Neural cell (in vitro differentiated cells): ENCODE results near the gene PLCB4. TPM values are rescaled to one million over a fixed set of nuclear protein-coding genes. Genes with fewer than 3 reads are reported as not detected.

Experiments
- H2AFZ ChIP-seq: fragments of 200-600, 300-800 bp; sonication (generic), shearing (Covaris generic); 2 replicates; pipeline ENCODE4 v1.6.0; 2014; ENCODE audit warnings: low read depth, mild to moderate bottlenecking, antibody characterized with exemption, low read length, moderate library complexity
- H3F3A ChIP-seq: fragments of 200-600 bp; shearing (Covaris generic); 2 replicates; pipeline ENCODE4 v1.6.1; 2016; ENCODE audit warnings: mild to moderate bottlenecking, moderate library complexity, mixed read lengths, antibody characterized with exemption, low read length; ENCODE audit not compliant: insufficient read depth, poor library complexity, severe bottlenecking
- H3K27ac ChIP-seq: fragments of 200-600, 300-800 bp; sonication (generic), shearing (Covaris generic); 2 replicates; pipeline ENCODE4 v1.5.1; 2014; ENCODE audit warnings: mild to moderate bottlenecking, low read length, moderate library complexity
- H3K27me3 ChIP-seq: fragments of 300-800, 200-600 bp; sonication (generic), shearing (Covaris generic); 2 replicates; pipeline ENCODE4 v1.6.0; 2014; ENCODE audit warnings: mild to moderate bottlenecking, low read depth, low read length, moderate library complexity; ENCODE audit not compliant: insufficient read depth
- H3K36me3 ChIP-seq: fragments of 300-800, 200-600 bp; sonication (generic), shearing (Covaris generic); 2 replicates; pipeline ENCODE4 v1.5.1; 2014; ENCODE audit warnings: mild to moderate bottlenecking, antibody characterized with exemption, low read length, moderate library complexity; ENCODE audit not compliant: insufficient read depth
- H3K4me2 ChIP-seq: fragments of 300-800, 200-600 bp; sonication (generic), shearing (Covaris generic); 2 replicates; pipeline ENCODE4 v1.6.0; 2014; ENCODE audit warnings: mild to moderate bottlenecking, low read length
- H3K4me3 ChIP-seq: fragments of 300-800, 200-600 bp; sonication (generic), shearing (Covaris generic); 2 replicates; pipeline ENCODE4 v1.5.1; 2014; ENCODE audit warnings: mild to moderate bottlenecking, low read length, moderate library complexity
- H3K79me2 ChIP-seq: fragments of 200-600 bp; shearing (Covaris generic); replicated peaks from 2 replicates; pipeline ENCODE4 v1.6.0; 2014; ENCODE audit warnings: mild to moderate bottlenecking, low read length, moderate library complexity; ENCODE audit not compliant: insufficient read depth
- H3K9ac ChIP-seq: fragments of 300-800, 200-600 bp; sonication (generic), shearing (Covaris generic); 2 replicates; pipeline ENCODE4 v1.6.1; 2016; ENCODE audit warnings: mild to moderate bottlenecking, low read length, mixed read lengths
- H3K9me2 ChIP-seq: fragments of 200-600 bp; shearing (Covaris generic); 2 replicates; pipeline ENCODE4 v1.6.1; 2016; ENCODE audit warnings: mild to moderate bottlenecking, low read length, mixed read lengths; ENCODE audit not compliant: insufficient read depth
- H3K9me3 ChIP-seq: fragments of 200-600, 300-800 bp; sonication (generic), shearing (Covaris generic); 2 replicates; pipeline ENCODE4 v1.6.1; 2016; ENCODE audit warnings: mild to moderate bottlenecking, mixed run types, low read length, moderate library complexity, mixed read lengths
- H4K20me1 ChIP-seq: fragments of 200-600 bp; shearing (Covaris generic); 2 replicates; pipeline ENCODE4 v1.6.1; 2016; ENCODE audit warnings: mild to moderate bottlenecking, mixed run types; ENCODE audit not compliant: insufficient read depth
- CTCF ChIP-seq: fragments of 450-650 bp; IDR thresholded peaks from 2 replicates; pipeline ENCODE4 v1.5.1; 2014; ENCODE audit warnings: antibody characterized with exemption, mild to moderate bottlenecking, moderate library complexity; ENCODE audit not compliant: poor library complexity, severe bottlenecking
- EP300 ChIP-seq: fragments of 450-650 bp; conservative IDR thresholded peaks from 2 replicates; pipeline ENCODE4 v1.6.1; 2014; ENCODE audit warnings: antibody characterized with exemption, mild to moderate bottlenecking, moderate library complexity; ENCODE audit not compliant: poor library complexity, severe bottlenecking
- EZH2 ChIP-seq: fragments of 200-600, 300-800 bp; shearing (Covaris generic), sonication (generic); IDR thresholded peaks from 2 replicates; pipeline ENCODE4 v1.6.1; 2014; ENCODE audit warnings: antibody characterized with exemption, low read length, borderline replicate concordance, mild to moderate bottlenecking; ENCODE audit not compliant: insufficient read depth, poor library complexity, severe bottlenecking
- MXI1 ChIP-seq: fragments of 450-650 bp; conservative IDR thresholded peaks from 2 replicates; pipeline ENCODE4 v1.6.1; 2014; ENCODE audit warnings: antibody characterized with exemption, mild to moderate bottlenecking; ENCODE audit not compliant: poor library complexity, severe bottlenecking
- POLR2AphosphoS5 ChIP-seq: IDR thresholded peaks from 2 replicates; pipeline ENCODE4 v1.6.1; 2012
- RAD21 ChIP-seq: fragments of 450-650 bp; conservative IDR thresholded peaks from 2 replicates; pipeline ENCODE4 v1.6.1; 2014; ENCODE audit warnings: antibody characterized with exemption, mild to moderate bottlenecking, moderate library complexity
- REST ChIP-seq: IDR thresholded peaks from 2 replicates; pipeline ENCODE4 v1.6.1; 2012; ENCODE audit warnings: borderline replicate concordance
- SMC3 ChIP-seq: fragments of 450-650 bp; conservative IDR thresholded peaks from 2 replicates; pipeline ENCODE4 v1.6.1; 2014; ENCODE audit warnings: antibody characterized with exemption, mild to moderate bottlenecking, moderate library complexity; ENCODE audit not compliant: poor library complexity
- TAF1 ChIP-seq: IDR thresholded peaks from 2 replicates; pipeline ENCODE4 v1.6.1; 2012; ENCODE audit warnings: low read depth
- polyA plus RNA-seq: library from polyadenylated mRNA; depleted of rRNA; stranded (reverse); fragments of >200 nt; gene quantifications from 2 replicates; pipeline ENCODE4 v1.2.3, GENCODE V29; 2014

PLCB4 gene
- polyA plus RNA-seq, 1 donor from 2014 or later, result 13.1 TPM

- H3K36me3 ChIP-seq, result no peaks in the 10 kb centered on the region
- H3K4me2 ChIP-seq, result no peak overlapping the region
- no peaks in the 10 kb centered on the region for H4K20me1 ChIP-seq
- H3K27ac ChIP-seq, result no peak overlapping the region
- H2AFZ ChIP-seq, result no peak overlapping the region
- no peaks in the 10 kb centered on the region for H3K9me3 ChIP-seq
- H3F3A ChIP-seq, result no peaks in the 10 kb centered on the region
- H3K79me2 ChIP-seq, result no peaks in the 10 kb centered on the region
- H3K9ac ChIP-seq, result no peak overlapping the region
- H3K4me3 ChIP-seq, result no peak overlapping the region
- no peaks in the 10 kb centered on the region for H3K9me2 ChIP-seq
- no peak for TF ChIP-seq EP300
- TF ChIP-seq TAF1, result no peak
- no peak for TF ChIP-seq SMC3
- no peak for TF ChIP-seq RAD21
- no peak for TF ChIP-seq POLR2AphosphoS5
- no peak for TF ChIP-seq REST
- no peak for TF ChIP-seq CTCF
- no peak for TF ChIP-seq EZH2
- TF ChIP-seq MXI1, result no peak
- H3K27me3 ChIP-seq, result no peaks in the 10 kb centered on the region
Measured at GRCh38 chr20:9483131-9483530, 414.2 kb downstream of the PLCB4 start.

GRCh38 chr20:9485614-9486340 lies 416.9 kb downstream of the PLCB4 start:
- TF ChIP-seq SMC3 (no peak), TAF1 (no peak), EZH2 (no peak), POLR2AphosphoS5 (no peak), MXI1 (no peak), REST (no peak), EP300 (no peak), CTCF (no peak), RAD21 (no peak)
- no peaks in the 10 kb centered on the region for H3K36me3 ChIP-seq
- no peaks in the 10 kb centered on the region for H3K9me3 ChIP-seq
- H3K9me2 ChIP-seq, result no peaks in the 10 kb centered on the region
- no peak overlapping the region for H2AFZ ChIP-seq
- no peak overlapping the region for H3K27ac ChIP-seq
- H3K9ac ChIP-seq, result no peak overlapping the region
- no peaks in the 10 kb centered on the region for H3F3A ChIP-seq
- H3K4me3 ChIP-seq, result no peak overlapping the region
- no peak overlapping the region for H3K4me2 ChIP-seq
- no peaks in the 10 kb centered on the region for H3K79me2 ChIP-seq
- H3K27me3 ChIP-seq, result no peaks in the 10 kb centered on the region
- H4K20me1 ChIP-seq, result no peaks in the 10 kb centered on the region
